Measurements from ENCODE around the gene PSME3IP1. TPM values are rescaled to one million over a fixed set of nuclear protein-coding genes. Genes with fewer than 3 reads are reported as not detected.

The PSME3IP1 gene
- total RNA-seq, 1 donor from 2014 or later, result 59.0 TPM

GRCh38 chr16:57178793-57179212 lies 7.0 kb downstream of the PSME3IP1 start:
- DNase-seq, result no peak

GRCh38 chr16:57178196-57178595 lies 7.6 kb downstream of the PSME3IP1 start:
- peak; percentile 48 for ATAC-seq

More at GRCh38 chr16:57178793-57179212, 7.0 kb downstream of the PSME3IP1 start:
- ATAC-seq, result no peak
- intact Hi-C loops (cut with micrococcal nuclease), result no loop called here

GRCh38 chr16:57175896-57176295 lies 9.9 kb downstream of the PSME3IP1 start:
- intact Hi-C loops (cut with micrococcal nuclease), result no loop called here
- DNase-seq, result no peak
- no peak for ATAC-seq

More at GRCh38 chr16:57178196-57178595, 7.6 kb downstream of the PSME3IP1 start:
- intact Hi-C loops (cut with micrococcal nuclease), result no loop called here
- no peak for DNase-seq

- ATAC-seq (no peak), DNase-seq (no peak)
- intact Hi-C loops (cut with micrococcal nuclease), result no loop called here
These were observed 13.0 kb downstream of the PSME3IP1 start for GRCh38 chr16:57172721-57173290.

GRCh38 chr16:57169327-57169726 lies 16.5 kb downstream of the PSME3IP1 start:
- ATAC-seq (no peak), DNase-seq (no peak)
- intact Hi-C loops (cut with micrococcal nuclease), result loop anchor here (5.0 kb wide), 1 partner anchor 87 kb away; no protein-coding TSS in a partner anchor

- no peak for DNase-seq
- ATAC-seq, result peak; percentile 77
- intact Hi-C loops (cut with micrococcal nuclease), result loop anchor here (5.0 kb wide), 1 partner anchor 86 kb away; no protein-coding TSS in a partner anchor
These were observed 17.9 kb downstream of the PSME3IP1 start for GRCh38 chr16:57167953-57168352.

- DNase-seq (no peak), ATAC-seq (no peak)
- intact Hi-C loops (cut with micrococcal nuclease), result loop anchor here (5.0 kb wide), 1 partner anchor 85 kb away; no protein-coding TSS in a partner anchor
These were observed 18.3 kb downstream of the PSME3IP1 start for GRCh38 chr16:57167538-57167937.

GRCh38 chr16:57166951-57167350 lies 18.9 kb downstream of the PSME3IP1 start:
- ATAC-seq (peak; percentile 94), DNase-seq (no peak)
- intact Hi-C loops (cut with micrococcal nuclease), result loop anchor here (5.0 kb wide), 1 partner anchor 85 kb away; no protein-coding TSS in a partner anchor

- DNase-seq, result no peak
- intact Hi-C loops (cut with micrococcal nuclease), result loop anchor here (5.0 kb wide), 1 partner anchor 84 kb away; no protein-coding TSS in a partner anchor
- ATAC-seq, result no peak
These were observed 19.4 kb downstream of the PSME3IP1 start for GRCh38 chr16:57166451-57166850.

- no peak for ATAC-seq
- intact Hi-C loops (cut with micrococcal nuclease), result loop anchor here (5.0 kb wide), 1 partner anchor 84 kb away; no protein-coding TSS in a partner anchor
- no peak for DNase-seq
These were observed 19.9 kb downstream of the PSME3IP1 start for GRCh38 chr16:57165938-57166337.

GRCh38 chr16:57165483-57165882 lies 20.4 kb downstream of the PSME3IP1 start:
- DNase-seq (no peak), ATAC-seq (no peak)
- intact Hi-C loops (cut with micrococcal nuclease), result loop anchor here (5.0 kb wide), 1 partner anchor 83 kb away; no protein-coding TSS in a partner anchor

GRCh38 chr16:57163842-57164241 lies 22.0 kb downstream of the PSME3IP1 start:
- ATAC-seq, result no peak
- no peak for DNase-seq
- intact Hi-C loops (cut with micrococcal nuclease), result no loop called here

- intact Hi-C loops (cut with micrococcal nuclease), result no loop called here
- ATAC-seq (no peak), DNase-seq (no peak)
These were observed 26.4 kb downstream of the PSME3IP1 start for GRCh38 chr16:57159447-57159846.

- intact Hi-C loops (cut with micrococcal nuclease), result no loop called here
- ATAC-seq (no peak), DNase-seq (no peak)
These were observed 28.3 kb downstream of the PSME3IP1 start for GRCh38 chr16:57157533-57157932.

GRCh38 chr16:57156351-57156703 lies 29.5 kb downstream of the PSME3IP1 start:
- no peak for DNase-seq
- intact Hi-C loops (cut with micrococcal nuclease), result no loop called here
- ATAC-seq, result no peak

- DNase-seq (no peak), ATAC-seq (no peak)
- intact Hi-C loops (cut with micrococcal nuclease), result no loop called here
These were observed 30.0 kb downstream of the PSME3IP1 start for GRCh38 chr16:57155702-57156350.

- no peak for ATAC-seq
- no peak for DNase-seq
- intact Hi-C loops (cut with micrococcal nuclease), result no loop called here
These were observed 32.0 kb downstream of the PSME3IP1 start for GRCh38 chr16:57153841-57154240.

- DNase-seq, result no peak
- intact Hi-C loops (cut with micrococcal nuclease), result no loop called here
- no peak for ATAC-seq
These were observed 33.4 kb downstream of the PSME3IP1 start for GRCh38 chr16:57152096-57153093.

- no peak for DNase-seq
- no peak for ATAC-seq
- intact Hi-C loops (cut with micrococcal nuclease), result no loop called here
These were observed 34.5 kb downstream of the PSME3IP1 start for GRCh38 chr16:57151369-57151768.
